PC-9 (cell line): ENCODE data around the gene IWS1. TPM values are rescaled to one million over a fixed set of nuclear protein-coding genes. Genes with fewer than 3 reads are reported as not detected.

Experiments
- BruUV-seq: library from RNA; stranded (reverse); fragments of 400-500 nt; replicated peaks from 2 replicates; lab custom pipeline; 2021; lab: Mats Ljungman, UMichigan
- CTCF ChIA-PET: fragments of 300-600 bp; sonication (Branson Sonifier 250); formaldehyde crosslinking; loops from one replicate; lab custom pipeline; 2022; ENCODE audit warnings: antibody characterized with exemption; lab: Charles Lee
- POLR2A ChIA-PET: fragments of 300-600 bp; sonication (Branson Sonifier 250); formaldehyde crosslinking; loops from one replicate; lab custom pipeline; 2022; ENCODE audit warnings: antibody characterized with exemption; ENCODE audit not compliant: unreplicated experiment; lab: Charles Lee
- DNase-seq, 2 experiments: peaks; one replicate each; pipeline versions ENCODE4 v3.0.0 to v3.0.0-alpha.2; 2015 to 2022; ENCODE audit warnings: mixed read lengths in 1 of 2
- H2AFZ ChIP-seq: fragments of 200-600 bp; sonication (generic); 2 replicates; pipeline ENCODE4 v1.8.1; 2017; ENCODE audit warnings: antibody characterized with exemption
- H3F3A ChIP-seq: fragments of 200-600 bp; sonication (generic); 2 replicates; pipeline ENCODE4 v1.8.1; 2017; ENCODE audit warnings: antibody characterized with exemption, mild to moderate bottlenecking, low read depth; ENCODE audit not compliant: insufficient read depth
- H3K27ac ChIP-seq: fragments of 200-600 bp; sonication (generic); 2 replicates; pipeline ENCODE4 v1.6.1; 2016; ENCODE audit warnings: mixed run types
- H3K27me3 ChIP-seq: fragments of 200-600 bp; sonication (generic); 2 replicates; pipeline ENCODE4 v1.6.1; 2016; ENCODE audit warnings: low read depth, mixed run types; ENCODE audit not compliant: insufficient read depth
- H3K36me3 ChIP-seq: fragments of 200-600 bp; sonication (generic); 2 replicates; pipeline ENCODE4 v1.6.1; 2016; ENCODE audit warnings: low read depth, mixed run types
- H3K4me1 ChIP-seq: fragments of 200-600 bp; sonication (generic); replicated peaks from 2 replicates; pipeline ENCODE4 v1.6.1; 2016; ENCODE audit warnings: mixed run types; ENCODE audit not compliant: insufficient read depth
- H3K4me2 ChIP-seq: fragments of 200-600 bp; sonication (generic); 2 replicates; pipeline ENCODE4 v1.6.1; 2017; ENCODE audit warnings: mixed run types
- H3K4me3 ChIP-seq: fragments of 200-600 bp; sonication (generic); 2 replicates; pipeline ENCODE4 v1.6.1; 2016; ENCODE audit warnings: mixed run types
- H3K79me2 ChIP-seq: fragments of 200-600 bp; sonication (generic); 2 replicates; pipeline ENCODE4 v1.6.1; 2017; ENCODE audit warnings: low read depth, mixed run types
- H3K9me2 ChIP-seq: fragments of 200-600 bp; sonication (generic); 2 replicates; pipeline ENCODE4 v1.8.1; 2017; ENCODE audit warnings: mild to moderate bottlenecking; ENCODE audit not compliant: insufficient read depth
- H3K9me3 ChIP-seq: fragments of 200-600 bp; sonication (generic); 2 replicates; pipeline ENCODE4 v1.8.1; 2016; ENCODE audit warnings: low read depth; ENCODE audit not compliant: insufficient read depth
- H4K20me1 ChIP-seq: fragments of 200-600 bp; sonication (generic); 2 replicates; pipeline ENCODE4 v1.8.1; 2017; ENCODE audit not compliant: insufficient read depth
- CTCF ChIP-seq: fragments of 200-600 bp; sonication (generic); conservative IDR thresholded peaks from 2 replicates; pipeline ENCODE4 v1.6.1; 2017; ENCODE audit warnings: mixed run types, antibody characterized with exemption, mild to moderate bottlenecking, moderate library complexity
- EZH2 ChIP-seq: fragments of 200-600 bp; sonication (generic); IDR thresholded peaks from 2 replicates; pipeline ENCODE4 v1.8.0; 2017; ENCODE audit warnings: antibody characterized with exemption, low read depth
- intact Hi-C: fragments of 100-400 bp; cut with micrococcal nuclease; formaldehyde crosslinking; loops from one replicate; pipeline ENCODE4 v1.10.0; 2022; ENCODE audit not compliant: unreplicated experiment
- total RNA-seq: library from RNA; stranded (reverse); gene quantifications from 2 replicates; pipeline ENCODE4 v1.2.3, GENCODE V29; 2021

IWS1 gene
- total RNA-seq, 1 experiment from 2014 or later, result 47.3 TPM

GRCh38 chr2:127475788-127476187 lies 50.5 kb downstream of the IWS1 start:
- H3K9me3 ChIP-seq, result no peaks in the 10 kb centered on the region
- peaks cover 3% of the 10 kb centered on the region; the same call in 1 of the 2 replicates for H3K36me3 ChIP-seq
- peaks cover 15% of the 10 kb centered on the region; the same call in 1 of the 2 replicates for H3F3A ChIP-seq
- no peaks in the 10 kb centered on the region for H3K79me2 ChIP-seq
- H4K20me1 ChIP-seq, result no peaks in the 10 kb centered on the region
- no peak overlapping the region for H3K4me2 ChIP-seq
- no peaks in the 10 kb centered on the region for H3K27me3 ChIP-seq
- H3K4me3 ChIP-seq, result no peak overlapping the region
- H3K4me1 ChIP-seq, result no peaks in the 10 kb centered on the region
- H3K9me2 ChIP-seq, result no peaks in the 10 kb centered on the region
- peak in 1 of 2 experiments; percentile 5 for DNase-seq
- ChIA-PET POLR2A (no interaction called here), CTCF (interaction anchor here (1.0 kb wide), 1 partner anchor 152 kb away, joined by 4 read pairs; no protein-coding TSS in a partner anchor)
- intact Hi-C loops, result loop anchor here (5.0 kb wide), 1 partner anchor 408 kb away; no protein-coding TSS in a partner anchor
- H3K27ac ChIP-seq, result no peak overlapping the region
- no peak overlapping the region for H2AFZ ChIP-seq
- TF ChIP-seq CTCF, result no peak
- no peak for TF ChIP-seq EZH2
- BruUV-seq, result no TSS peak

- POLR2A ChIA-PET, result no interaction called here
- Histone ChIP-seq H3F3A (no peaks in the 10 kb centered on the region), H3K4me3 (no peak overlapping the region), H3K9me2 (no peaks in the 10 kb centered on the region), H3K36me3 (no peaks in the 10 kb centered on the region), H3K4me1 (no peaks in the 10 kb centered on the region), H3K9me3 (no peaks in the 10 kb centered on the region; the same call in 1 of the 2 replicates), H3K27me3 (no peaks in the 10 kb centered on the region), H3K27ac (no peak overlapping the region), H3K79me2 (no peaks in the 10 kb centered on the region), H4K20me1 (no peaks in the 10 kb centered on the region), H3K4me2 (no peak overlapping the region), H2AFZ (no peak overlapping the region)
- DNase-seq, result peak in 1 of 2 experiments; percentile 25
- CTCF ChIA-PET, result no interaction called here
- TF ChIP-seq EZH2 (no peak), CTCF (no peak)
- intact Hi-C loops, result no loop called here
- no TSS peak for BruUV-seq
Measured at GRCh38 chr2:127472268-127472667, 54.0 kb downstream of the IWS1 start.

- Histone ChIP-seq H3F3A (no peaks in the 10 kb centered on the region), H3K27ac (no peak overlapping the region), H3K9me3 (no peaks in the 10 kb centered on the region; the same call in 1 of the 2 replicates), H3K4me2 (no peak overlapping the region), H3K79me2 (no peaks in the 10 kb centered on the region), H2AFZ (no peak overlapping the region), H3K4me1 (no peaks in the 10 kb centered on the region), H4K20me1 (no peaks in the 10 kb centered on the region), H3K36me3 (no peaks in the 10 kb centered on the region), H3K4me3 (no peak overlapping the region), H3K27me3 (no peaks in the 10 kb centered on the region), H3K9me2 (no peaks in the 10 kb centered on the region)
- TF ChIP-seq CTCF, result no peak
- no peak for TF ChIP-seq EZH2
- BruUV-seq, result no TSS peak
- POLR2A ChIA-PET, result interaction anchor here (0.6 kb wide), 2 partner anchors 52 to 139 kb away, joined by 3 read pairs; no protein-coding TSS in a partner anchor
- no peak for DNase-seq
- intact Hi-C loops, result no loop called here
- CTCF ChIA-PET, result interaction anchor here (0.6 kb wide), 1 partner anchor 682 kb away, joined by 7 read pairs; no protein-coding TSS in a partner anchor
Measured at GRCh38 chr2:127471286-127471988, 54.9 kb downstream of the IWS1 start.
